RCC 7860 (cell line): ENCODE results near the gene PSMC6.
A peak's percentile ranks its signal among the peaks of the same experiment; 100 is the strongest.

Experiments
- DNase-seq: peaks from one replicate; pipeline ENCODE4 v3.0.0-alpha.2; 2015; ENCODE audit warnings: low spot score
- FAIRE-seq: peaks from 2 replicates; lab custom pipeline; 2012; peaks lifted over from hg19 to GRCh38; lab: Jason Lieb, UNC

The PSMC6 gene

GRCh38 chr14:52706724-52707706 lies at the start of gene PSMC6:
TSS of gene PSMC6 (plus strand) at chr14:52707200. CDS start at chr14:52707220, 20 bp downstream.
- FAIRE-seq (no peak), DNase-seq (peak; percentile 62)

- FAIRE-seq = no peak
- DNase-seq = no peak
Measured at GRCh38 chr14:52660325-52660724, 46.7 kb upstream of the PSMC6 start.

- no peak for DNase-seq
- no peak for FAIRE-seq
Measured at GRCh38 chr14:52660832-52661231, 46.2 kb upstream of the PSMC6 start.

GRCh38 chr14:52661314-52661713 lies 45.7 kb upstream of the PSMC6 start:
- FAIRE-seq = no peak
- no peak for DNase-seq

- no peak for DNase-seq
- no peak for FAIRE-seq
Measured at GRCh38 chr14:52663850-52664249, 43.1 kb upstream of the PSMC6 start.

GRCh38 chr14:52678591-52678990 lies 28.4 kb upstream of the PSMC6 start:
- FAIRE-seq (no peak), DNase-seq (no peak)

- FAIRE-seq (no peak), DNase-seq (no peak)
Measured at GRCh38 chr14:52683985-52684520, 22.9 kb upstream of the PSMC6 start.

GRCh38 chr14:52686176-52686575 lies 20.8 kb upstream of the PSMC6 start:
- DNase-seq (no peak), FAIRE-seq (no peak)

GRCh38 chr14:52690983-52691760 lies 15.8 kb upstream of the PSMC6 start:
- FAIRE-seq (no peak), DNase-seq (no peak)

GRCh38 chr14:52692248-52692962 lies 14.6 kb upstream of the PSMC6 start:
- DNase-seq = no peak
- FAIRE-seq = no peak

GRCh38 chr14:52693036-52693435 lies 14.0 kb upstream of the PSMC6 start:
- no peak for FAIRE-seq
- no peak for DNase-seq

- DNase-seq = no peak
- FAIRE-seq = no peak
Measured at GRCh38 chr14:52693532-52693931, 13.5 kb upstream of the PSMC6 start.

- peak; percentile 31 for DNase-seq
- FAIRE-seq = no peak
Measured at GRCh38 chr14:52694761-52695480, 12.1 kb upstream of the PSMC6 start.

- DNase-seq (peak; percentile 48), FAIRE-seq (no peak)
Measured at GRCh38 chr14:52695481-52696091, 11.4 kb upstream of the PSMC6 start, which contains the start of gene ERO1A. TSS of gene ERO1A (minus strand) at chr14:52695558. CDS start at chr14:52695481, 77 bp downstream.

- no peak for FAIRE-seq
- no peak for DNase-seq
Measured at GRCh38 chr14:52700701-52701172, 6.3 kb upstream of the PSMC6 start.

- DNase-seq (no peak), FAIRE-seq (no peak)
Measured at GRCh38 chr14:52701223-52701622, 5.8 kb upstream of the PSMC6 start.

GRCh38 chr14:52703225-52703624 lies 3.8 kb upstream of the PSMC6 start:
- no peak for FAIRE-seq
- DNase-seq = peak; percentile 60

GRCh38 chr14:52703664-52704063 lies 3.3 kb upstream of the PSMC6 start:
- FAIRE-seq (no peak), DNase-seq (no peak)

GRCh38 chr14:52706286-52706685 lies 714 bp upstream of the PSMC6 start:
- DNase-seq (no peak), FAIRE-seq (no peak)
